K562 (cell line): Measurements from ENCODE around the gene GTPBP6.

Source experiments
- DPF2 ChIP-seq: fragments of 450-650 bp; IDR thresholded peaks from 2 replicates; pipeline ENCODE4 v1.6.1; 2016
- EHMT2 ChIP-seq: fragments of 450-650 bp; IDR thresholded peaks from 2 replicates; pipeline ENCODE4 v1.6.1; 2018; ENCODE audit warnings: antibody characterized with exemption
- ERF ChIP-seq: fragments of 450-650 bp; formaldehyde crosslinking; IDR thresholded peaks from 2 replicates; pipeline ENCODE4 v1.4.0; 2020; ENCODE audit warnings: mild to moderate bottlenecking, mixed read lengths
- POLR2A ChIP-seq: fragments of 450-650 bp; conservative IDR thresholded peaks from 2 replicates; pipeline ENCODE4 v1.6.1; 2016
- ZBTB17 ChIP-seq: fragments of 450-650 bp; formaldehyde crosslinking; IDR thresholded peaks from 2 replicates; pipeline ENCODE4 v1.4.0; 2020; ENCODE audit warnings: mild to moderate bottlenecking
- TF ChIP-seq, protein P1 (sequence below): sonication (generic); formaldehyde crosslinking; IDR thresholded peaks from 2 replicates; pipeline ENCODE4 v1.8.0; 2022; ENCODE audit warnings: mild to moderate bottlenecking, low read depth, missing genetic modification reagents

DNA sequence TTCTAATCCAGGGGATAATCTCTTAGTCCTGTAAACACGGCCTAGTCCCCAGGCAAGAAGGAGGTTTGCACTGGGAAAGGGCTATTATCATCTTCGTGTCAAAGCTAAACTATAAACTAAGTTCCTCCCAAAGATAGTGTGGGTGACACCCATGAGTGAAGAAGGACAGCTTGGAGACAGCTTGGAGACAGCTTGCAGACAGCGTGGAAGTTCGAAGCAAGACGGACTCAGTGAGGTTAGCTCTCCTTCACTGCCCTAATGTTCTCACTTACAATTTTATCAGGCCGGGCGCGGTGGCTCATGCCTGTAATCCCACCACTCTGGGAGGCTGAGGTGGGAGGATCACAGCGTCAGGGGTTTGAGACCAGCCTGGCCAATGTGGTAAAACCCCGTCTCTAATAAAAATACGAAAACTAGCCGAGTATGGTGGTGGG, 56.7 kb downstream of the GTPBP6 start:
- no peak for TF ChIP-seq POLR2A
- TF ChIP-seq DPF2: no peak
- TF ChIP-seq, protein P1, sequence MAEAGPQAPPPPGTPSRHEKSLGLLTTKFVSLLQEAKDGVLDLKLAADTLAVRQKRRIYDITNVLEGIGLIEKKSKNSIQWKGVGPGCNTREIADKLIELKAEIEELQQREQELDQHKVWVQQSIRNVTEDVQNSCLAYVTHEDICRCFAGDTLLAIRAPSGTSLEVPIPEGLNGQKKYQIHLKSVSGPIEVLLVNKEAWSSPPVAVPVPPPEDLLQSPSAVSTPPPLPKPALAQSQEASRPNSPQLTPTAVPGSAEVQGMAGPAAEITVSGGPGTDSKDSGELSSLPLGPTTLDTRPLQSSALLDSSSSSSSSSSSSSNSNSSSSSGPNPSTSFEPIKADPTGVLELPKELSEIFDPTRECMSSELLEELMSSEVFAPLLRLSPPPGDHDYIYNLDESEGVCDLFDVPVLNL (CRISPR knock-in tag): no peak
- no peak for TF ChIP-seq ZBTB17 (CRISPR knock-in tag)
- TF ChIP-seq ERF (CRISPR knock-in tag): no peak
- TF ChIP-seq EHMT2: no peak
